PFSK-1 (cell line): Measurements from ENCODE around the gene ITM2B.

Source experiments
- POLR2AphosphoS5 ChIP-seq: IDR thresholded peaks from 2 replicates; pipeline ENCODE4 v1.6.1; 2012; ENCODE audit warnings: low read depth, mild to moderate bottlenecking, control low read depth, low read length, moderate library complexity
- TAF1 ChIP-seq: IDR thresholded peaks from 2 replicates; pipeline ENCODE4 v1.6.1; 2012; ENCODE audit warnings: low read length, control low read depth, borderline replicate concordance; ENCODE audit not compliant: insufficient read depth

- TF ChIP-seq POLR2AphosphoS5 = no peak
- TF ChIP-seq TAF1 = no peak
Measured at GRCh38 chr13:48192411-48192935, 40.5 kb upstream of the ITM2B start.
